ENCODE measurements around the gene GALNS. TPM values are rescaled to one million over a fixed set of nuclear protein-coding genes. Genes with fewer than 3 reads are reported as not detected.

The GALNS gene
- total RNA-seq, 8 experiments from 2014 or later: 4.9 to 45.6 (median 17.4) TPM

GRCh38 chr16:88886420-88886844 is 29.7 kb upstream of the GALNS start:
- ATAC-seq (replicated peaks in 6 of 8): peak in 2 of 8 experiments; percentile 37 to 72
- WGBS, 10 experiments: 85 to 100% (median 93%) methylated on average over 1 to 5 of the region's 15 CpGs; no CpG with 5 or more reads in 7 of the 10 experiments
- Histone ChIP-seq H3K4me3 (no peak overlapping the region), H3K27ac (no peak overlapping the region), H3K4me1 (replicated peaks in 1 of 2) (peaks cover 2 to 14% of the 10 kb centered on the region in 2 donors)
- in situ Hi-C loops (cut with MboI; ENCODE audit: low pct_unique_long_range_greater_than_20kb in 2 of 9, low sequenced_read_pairs in 9 of 9, unreplicated experiment in 9 of 9): no loop called here

GRCh38 chr16:88885693-88886280 is 29.0 kb upstream of the GALNS start:
- no peak for ATAC-seq (replicated peaks in 6 of 8)

DNA sequence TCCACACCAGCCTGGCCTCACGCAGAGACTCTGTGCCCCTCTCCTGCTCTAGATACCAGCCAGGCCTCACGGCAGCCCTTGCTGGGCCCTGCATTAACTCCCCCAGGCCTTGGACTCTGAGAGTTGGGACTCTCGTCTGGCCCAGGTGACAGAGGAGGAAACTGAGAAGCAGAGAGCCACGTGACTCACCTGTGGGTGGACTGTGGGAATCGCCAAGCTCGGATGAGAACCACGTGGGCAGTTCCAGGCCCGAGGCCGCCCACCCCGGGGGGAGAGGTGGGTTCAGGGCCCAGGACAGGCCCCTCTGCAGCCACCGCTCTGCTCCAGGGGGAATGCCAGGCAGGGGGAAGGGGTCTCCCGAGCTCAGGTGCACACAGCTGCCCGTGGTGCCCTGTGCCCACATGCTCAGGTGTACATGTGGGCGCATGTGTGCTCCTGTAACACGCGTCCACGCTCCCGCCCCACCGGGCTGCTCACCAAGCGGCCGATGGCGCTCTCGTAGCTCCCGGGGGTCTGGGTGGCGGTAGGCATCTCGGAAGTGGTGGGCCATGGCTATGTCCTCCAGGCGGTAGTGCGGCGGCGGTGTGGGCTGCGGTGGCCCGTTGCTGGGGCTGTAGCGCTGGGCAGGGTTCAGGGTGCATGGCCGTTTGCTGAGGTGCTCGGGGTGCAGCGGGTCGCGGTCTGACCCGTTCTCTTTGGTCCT is 28.0 kb upstream of the GALNS start:
- peaks cover 19 to 32% of the 10 kb centered on the region in 2 donors for H3K4me1 ChIP-seq (replicated peaks in 1 of 2)
- WGBS, 10 experiments: 91 to 100% (median 100%) methylated on average over 1 to 13 of the region's 39 CpGs; no CpG with 5 or more reads in 7 of the 10 experiments
- no peak for ATAC-seq (replicated peaks in 6 of 8)
- in situ Hi-C loops (cut with MboI; ENCODE audit: low pct_unique_long_range_greater_than_20kb in 2 of 9, low sequenced_read_pairs in 9 of 9, unreplicated experiment in 9 of 9): no loop called here
- no peak overlapping the region for H3K27ac ChIP-seq
- H3K4me3 ChIP-seq: no peak overlapping the region

More at GRCh38 chr16:88885693-88886280, 29.0 kb upstream of the GALNS start:
- Histone ChIP-seq H3K4me3 (no peak overlapping the region), H3K4me1 (replicated peaks in 1 of 2) (peaks cover 8 to 21% of the 10 kb centered on the region in 2 donors), H3K27ac (no peak overlapping the region)
- WGBS, 10 experiments: 80 to 100% methylated on average over 1 of the region's 28 CpGs; no CpG with 5 or more reads in 8 of the 10 experiments
- in situ Hi-C loops (cut with MboI; ENCODE audit: low pct_unique_long_range_greater_than_20kb in 2 of 9, low sequenced_read_pairs in 9 of 9, unreplicated experiment in 9 of 9): no loop called here

GRCh38 chr16:88883946-88884345 is 27.2 kb upstream of the GALNS start:
- H3K4me1 ChIP-seq (replicated peaks in 1 of 2): peaks cover 22 to 33% of the 10 kb centered on the region in 2 donors
- in situ Hi-C loops (cut with MboI; ENCODE audit: low pct_unique_long_range_greater_than_20kb in 2 of 9, low sequenced_read_pairs in 9 of 9, unreplicated experiment in 9 of 9): no loop called here
- no peak overlapping the region for H3K4me3 ChIP-seq
- no peak for ATAC-seq (replicated peaks in 6 of 8)
- H3K27ac ChIP-seq: no peak overlapping the region
- WGBS, 10 experiments: 92 to 100% (median 93%) methylated on average over 1 to 3 of the region's 11 CpGs; no CpG with 5 or more reads in 7 of the 10 experiments

GRCh38 chr16:88883117-88883895 is 26.6 kb upstream of the GALNS start:
- H3K27ac ChIP-seq: no peak overlapping the region

DNA sequence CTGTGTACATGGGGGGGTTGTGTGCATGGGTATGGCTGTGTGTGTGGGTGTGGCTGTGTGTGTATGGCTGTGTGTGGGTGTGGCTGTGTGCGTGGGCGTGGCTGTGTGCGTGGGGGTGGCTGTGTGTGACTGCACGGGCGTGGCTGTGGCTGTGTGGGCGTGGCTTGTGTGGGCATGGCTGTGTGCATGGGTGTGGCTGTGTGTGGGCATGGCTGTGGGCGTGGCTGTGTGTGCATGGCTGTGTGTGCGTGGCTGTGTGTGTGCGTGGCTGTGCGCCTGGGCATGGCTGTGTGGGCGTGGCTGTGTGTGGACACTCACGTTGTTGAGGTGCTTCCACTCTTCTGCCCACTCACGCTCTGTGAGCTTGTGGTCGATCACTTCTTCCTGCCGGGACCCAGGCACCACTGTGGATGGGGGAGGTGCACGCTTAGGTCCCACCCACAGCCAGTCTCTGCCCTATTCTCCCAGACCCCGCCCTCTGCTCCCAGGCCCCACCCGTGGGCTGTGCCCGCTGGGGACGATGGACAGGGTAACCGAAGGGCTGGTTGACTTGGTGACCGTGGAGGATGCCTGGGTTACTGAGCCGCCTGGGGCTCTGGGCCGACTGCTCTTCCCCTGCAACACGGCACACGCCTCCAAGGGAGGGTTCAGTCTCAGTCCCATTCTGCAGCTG is 25.7 kb upstream of the GALNS start:
- WGBS, 10 experiments: 70 to 100% (median 86%) methylated on average over 2 to 3 of the region's 26 CpGs; no CpG with 5 or more reads in 6 of the 10 experiments
- ATAC-seq (replicated peaks in 6 of 8): peak in 6 of 8 experiments; percentile 4 to 74 (median 26)
- no peak overlapping the region for H3K27ac ChIP-seq
- no peak overlapping the region for H3K4me3 ChIP-seq
- in situ Hi-C loops (cut with MboI; ENCODE audit: low pct_unique_long_range_greater_than_20kb in 2 of 9, low sequenced_read_pairs in 9 of 9, unreplicated experiment in 9 of 9): no loop called here
- peaks cover 22 to 27% of the 10 kb centered on the region in 2 donors for H3K4me1 ChIP-seq (replicated peaks in 1 of 2)

More at GRCh38 chr16:88883117-88883895, 26.6 kb upstream of the GALNS start:
- H3K4me3 ChIP-seq: no peak overlapping the region
- WGBS, 10 experiments: 69 to 100% (median 91%) methylated on average over 2 to 10 of the region's 49 CpGs; no CpG with 5 or more reads in 4 of the 10 experiments
- H3K4me1 ChIP-seq (replicated peaks in 1 of 2): peaks cover 22 to 30% of the 10 kb centered on the region in 2 donors
- in situ Hi-C loops (cut with MboI; ENCODE audit: low pct_unique_long_range_greater_than_20kb in 2 of 9, low sequenced_read_pairs in 9 of 9, unreplicated experiment in 9 of 9): no loop called here
- no peak for ATAC-seq (replicated peaks in 6 of 8)

DNA sequence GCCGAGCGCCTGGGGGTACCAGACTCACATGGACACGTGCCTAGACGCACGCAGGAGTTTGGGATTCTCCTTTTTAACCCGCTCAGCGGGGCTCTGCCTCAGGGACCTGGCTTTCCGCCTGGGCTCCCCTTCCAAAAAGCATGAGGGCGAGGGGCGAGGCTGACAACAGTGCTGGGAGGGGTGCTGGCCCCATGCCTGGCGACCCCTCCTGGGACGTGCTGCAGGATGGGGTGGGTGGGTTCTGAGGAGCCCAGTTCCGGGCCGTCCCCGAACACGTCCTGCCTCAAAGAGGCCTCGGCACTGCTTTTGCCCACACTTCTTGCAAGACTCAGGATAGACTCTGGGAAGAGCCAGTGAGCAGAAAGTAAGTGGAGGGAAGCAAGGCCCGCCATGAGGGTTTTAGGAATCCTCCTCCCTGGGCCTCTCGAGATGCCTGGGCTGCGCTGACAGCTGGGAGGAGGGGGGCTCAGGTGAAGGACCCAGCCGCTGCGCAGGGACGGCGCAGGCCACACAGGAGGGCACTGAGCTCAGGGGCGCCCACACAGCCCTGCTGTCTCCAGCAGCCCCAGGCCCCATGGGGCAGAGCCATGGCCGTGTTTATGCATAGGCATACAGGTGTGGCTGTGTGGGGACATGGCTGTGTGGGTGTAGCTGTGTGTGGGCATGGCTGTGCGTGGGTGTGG is 25.1 kb upstream of the GALNS start:
- in situ Hi-C loops (cut with MboI; ENCODE audit: low pct_unique_long_range_greater_than_20kb in 2 of 9, low sequenced_read_pairs in 9 of 9, unreplicated experiment in 9 of 9): no loop called here

GRCh38 chr16:88881007-88881615 is 24.4 kb upstream of the GALNS start:
- in situ Hi-C loops (cut with MboI; ENCODE audit: low pct_unique_long_range_greater_than_20kb in 2 of 9, low sequenced_read_pairs in 9 of 9, unreplicated experiment in 9 of 9): no loop called here
- ATAC-seq (replicated peaks in 6 of 8): peak in 1 of 8 experiments; percentile 5
- Histone ChIP-seq H3K4me3 (no peak overlapping the region), H3K27ac (peak overlapping the region in 1 of 2 donors; percentile 66), H3K4me1 (replicated peaks in 1 of 2) (peaks cover 21 to 22% of the 10 kb centered on the region in 2 donors)
- 44 to 73% (median 54%) methylated on average over 2 to 6 of the region's 46 CpGs; no CpG with 5 or more reads in 7 of the 10 experiments for WGBS, 10 experiments

More for the DNA sequence above, 25.1 kb upstream of the GALNS start:
- Histone ChIP-seq H3K4me3 (no peak overlapping the region), H3K27ac (no peak overlapping the region), H3K4me1 (replicated peaks in 1 of 2) (peaks cover 21 to 22% of the 10 kb centered on the region in 2 donors)
- WGBS, 10 experiments: 40 to 86% (median 60%) methylated on average over 1 to 2 of the region's 27 CpGs; no CpG with 5 or more reads in 7 of the 10 experiments
- ATAC-seq (replicated peaks in 6 of 8): peak in 2 of 8 experiments; percentile 4 to 9

GRCh38 chr16:88880226-88881006 is 23.7 kb upstream of the GALNS start:
- peak in 5 of 8 experiments; percentile 10 to 64 (median 59) for ATAC-seq (replicated peaks in 6 of 8)
- peaks cover 21 to 22% of the 10 kb centered on the region in 2 donors for H3K4me1 ChIP-seq (replicated peaks in 1 of 2)
- no peak overlapping the region for H3K4me3 ChIP-seq
- 60 to 100% (median 83%) methylated on average over 1 to 2 of the region's 36 CpGs; no CpG with 5 or more reads in 7 of the 10 experiments for whole genome bisulfite sequencing, 10 experiments
- H3K27ac ChIP-seq: peak overlapping the region in 1 of 2 donors; percentile 66
- in situ Hi-C loops (cut with MboI; ENCODE audit: low pct_unique_long_range_greater_than_20kb in 2 of 9, low sequenced_read_pairs in 9 of 9, unreplicated experiment in 9 of 9): no loop called here

DNA sequence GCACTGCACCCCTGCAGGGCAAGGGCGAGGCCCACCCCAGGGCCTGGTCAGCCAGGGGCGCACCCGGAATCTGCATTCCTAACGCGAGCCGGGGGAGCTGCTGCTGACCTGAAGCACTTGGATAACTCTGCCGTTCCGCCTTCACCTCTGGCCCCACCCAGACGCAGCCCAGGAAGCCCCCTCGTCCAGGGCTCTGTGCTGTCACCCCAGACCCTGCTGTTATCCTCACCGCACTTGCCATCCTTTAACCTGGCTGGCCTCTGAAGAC is 23.0 kb upstream of the GALNS start:
- peaks cover 21 to 22% of the 10 kb centered on the region in 2 donors for H3K4me1 ChIP-seq (replicated peaks in 1 of 2)
- in situ Hi-C loops (cut with MboI; ENCODE audit: low pct_unique_long_range_greater_than_20kb in 2 of 9, low sequenced_read_pairs in 9 of 9, unreplicated experiment in 9 of 9): no loop called here
- ATAC-seq (replicated peaks in 6 of 8): no peak
- no peak overlapping the region for H3K4me3 ChIP-seq
- 70 to 80% (median 73%) methylated on average over 1 to 4 of the region's 11 CpGs; no CpG with 5 or more reads in 6 of the 10 experiments for WGBS, 10 experiments
- peak overlapping the region in 1 of 2 donors; percentile 13 for H3K27ac ChIP-seq

All from motor neuron (in vitro differentiated cells).